ENCODE results near the gene GRIA4.

GRCh38 chr11:105856954-105857353 is 247.1 kb downstream of the GRIA4 start:
- TF ChIP-seq POLR2A (IDR thresholded peaks at IDR 0.05; ENCODE audit: low read length) (no peak), GATA1 (IDR thresholded peaks at IDR 0.05; ENCODE audit: low read depth, low read length) (no peak)

Data from erythroblast (primary cell).